H9 (cell line): ENCODE measurements around the gene RHCE. TPM values are rescaled to one million over a fixed set of nuclear protein-coding genes. Genes with fewer than 3 reads are reported as not detected.
"Not testable (repeated sequence)": the region's sequence is repeated elsewhere in the genome, so short reads cannot be mapped to it uniquely, and the experiment has no call there.

Experiments
- DNase-seq: peaks from one replicate; pipeline ENCODE4 v3.0.0-alpha.2; 2017
- H2AFZ ChIP-seq: one replicate; pipeline ENCODE4 v1.6.1; 2013; ENCODE audit warnings: mild to moderate bottlenecking, low read length, control low read depth, moderate library complexity
- H2AK5ac ChIP-seq: 2 replicates; pipeline ENCODE4 v1.6.1; 2013; ENCODE audit warnings: low read length, control low read depth, mixed read lengths; ENCODE audit not compliant: insufficient read length
- H2BK120ac ChIP-seq: one replicate; pipeline ENCODE4 v1.6.1; 2013; ENCODE audit warnings: low read depth, mild to moderate bottlenecking, low read length, control low read depth, inconsistent platforms; ENCODE audit not compliant: poor library complexity, severe bottlenecking
- H2BK12ac ChIP-seq: 2 replicates; pipeline ENCODE4 v1.6.1; 2013; ENCODE audit warnings: low read length, control low read depth, mixed read lengths, low read depth; ENCODE audit not compliant: insufficient read length
- H2BK15ac ChIP-seq: 2 replicates; pipeline ENCODE4 v1.6.1; 2013; ENCODE audit warnings: low read depth, low read length, control low read depth
- H2BK20ac ChIP-seq: one replicate; pipeline ENCODE4 v1.6.1; 2013; ENCODE audit warnings: low read depth, mild to moderate bottlenecking, low read length, control low read depth, inconsistent platforms; ENCODE audit not compliant: poor library complexity, severe bottlenecking
- H2BK5ac ChIP-seq: 2 replicates; pipeline ENCODE4 v1.6.1; 2013; ENCODE audit warnings: low read length, control low read depth, mixed read lengths; ENCODE audit not compliant: insufficient read length
- H3K14ac ChIP-seq: 2 replicates; pipeline ENCODE4 v1.6.1; 2013; ENCODE audit warnings: low read length, control low read depth; ENCODE audit not compliant: insufficient read depth
- H3K18ac ChIP-seq: 2 replicates; pipeline ENCODE4 v1.6.1; 2013; ENCODE audit warnings: low read depth, mild to moderate bottlenecking, mixed read lengths, low read length, control low read depth; ENCODE audit not compliant: insufficient read length
- H3K23ac ChIP-seq: 2 replicates; pipeline ENCODE4 v1.6.1; 2013; ENCODE audit warnings: low read length, control low read depth, mixed read lengths, low read depth; ENCODE audit not compliant: insufficient read length
- H3K23me2 ChIP-seq: 2 replicates; pipeline ENCODE4 v1.6.1; 2013; ENCODE audit warnings: low read depth, mild to moderate bottlenecking, mixed read lengths, low read length, control low read depth; ENCODE audit not compliant: insufficient read length, poor library complexity, severe bottlenecking
- H3K27ac ChIP-seq: 2 replicates; pipeline ENCODE4 v1.5.1; 2013; ENCODE audit warnings: low read length, control low read depth, mixed read lengths, low read depth; ENCODE audit not compliant: insufficient read length
- H3K27me3 ChIP-seq: 2 replicates; pipeline ENCODE4 v1.6.1; 2013; ENCODE audit warnings: low read length, control low read depth, inconsistent platforms; ENCODE audit not compliant: insufficient read depth
- H3K4ac ChIP-seq: 2 replicates; pipeline ENCODE4 v1.6.1; 2013; ENCODE audit warnings: low read depth, mild to moderate bottlenecking, control low read depth, inconsistent platforms, low read length, moderate library complexity
- H3K4me1 ChIP-seq: 2 replicates; pipeline ENCODE4 v1.6.1; 2013; ENCODE audit warnings: low read length, control low read depth, inconsistent platforms; ENCODE audit not compliant: insufficient read depth
- H3K4me2 ChIP-seq: 2 replicates; pipeline ENCODE4 v1.6.1; 2013; ENCODE audit warnings: low read length, control low read depth, mixed read lengths; ENCODE audit not compliant: insufficient read length, insufficient read depth
- H3K56ac ChIP-seq: 2 replicates; pipeline ENCODE4 v1.6.1; 2013; ENCODE audit warnings: low read depth, mild to moderate bottlenecking, mixed read lengths, low read length, control low read depth; ENCODE audit not compliant: insufficient read length
- H3K79me1 ChIP-seq: 2 replicates; pipeline ENCODE4 v1.6.1; 2013; ENCODE audit warnings: low read depth, mild to moderate bottlenecking, moderate library complexity, low read length, control low read depth, inconsistent platforms; ENCODE audit not compliant: insufficient read depth, poor library complexity, severe bottlenecking
- H3K79me2 ChIP-seq: 2 replicates; pipeline ENCODE4 v1.6.1; 2013; ENCODE audit warnings: low read length, control low read depth, inconsistent platforms; ENCODE audit not compliant: insufficient read depth
- H3K9ac ChIP-seq: 2 replicates; pipeline ENCODE4 v1.6.1; 2013; ENCODE audit warnings: low read length, control low read depth, mixed read lengths; ENCODE audit not compliant: insufficient read length; ENCODE audit errors: extremely low read depth
- H3K9me3 ChIP-seq: one replicate; pipeline ENCODE4 v1.6.1; 2013; ENCODE audit warnings: low read depth, low read length, inconsistent platforms; ENCODE audit not compliant: control insufficient read depth
- H3T11ph ChIP-seq: one replicate; pipeline ENCODE4 v1.6.1; 2013; ENCODE audit warnings: mild to moderate bottlenecking, low read length, control low read depth, inconsistent platforms
- H4K20me1 ChIP-seq: one replicate; pipeline ENCODE4 v1.6.1; 2013; ENCODE audit not compliant: control insufficient read depth, insufficient read length, insufficient read depth
- H4K5ac ChIP-seq: 2 replicates; pipeline ENCODE4 v1.6.1; 2013; ENCODE audit warnings: low read depth, mild to moderate bottlenecking, mixed read lengths, low read length, control low read depth; ENCODE audit not compliant: insufficient read length
- H4K8ac ChIP-seq: replicated peaks from 2 replicates; pipeline ENCODE4 v1.6.1; 2013; ENCODE audit warnings: low read length, control low read depth, mixed read lengths, low read depth; ENCODE audit not compliant: insufficient read length
- H4K91ac ChIP-seq: 2 replicates; pipeline ENCODE4 v1.6.1; 2013; ENCODE audit warnings: low read depth, mild to moderate bottlenecking, moderate library complexity, mixed read lengths, low read length, control low read depth; ENCODE audit not compliant: insufficient read length
- H3K27ac Mint-ChIP-seq, 3 experiments: 2 replicates in 2 of 3; 3 replicates in 1 of 3; pipeline ENCODE4 v1.8.0; 2020 to 2021; ENCODE audit warnings: mixed read lengths in 3 of 3, mild to moderate bottlenecking in 1 of 3, moderate library complexity in 1 of 3
- H3K27me3 Mint-ChIP-seq: 2 replicates; pipeline ENCODE4 v1.8.0; 2021; ENCODE audit warnings: low read depth, mild to moderate bottlenecking, moderate library complexity, mixed read lengths
- H3K36me3 Mint-ChIP-seq, 3 experiments: 2 replicates in 2 of 3; 3 replicates in 1 of 3; pipeline ENCODE4 v1.8.0; 2020 to 2021; ENCODE audit warnings: low read depth in 3 of 3, mixed read lengths in 3 of 3; ENCODE audit not compliant: insufficient read depth in 1 of 3
- H3K4me1 Mint-ChIP-seq, 2 experiments: 2 replicates each; pipeline ENCODE4 v1.8.0; 2020; ENCODE audit warnings: mixed read lengths in 2 of 2
- H3K4me3 Mint-ChIP-seq, 2 experiments: 2 replicates in 1 of 2; 3 replicates in 1 of 2; pipeline ENCODE4 v1.8.0; 2020 to 2021; ENCODE audit warnings: mild to moderate bottlenecking in 2 of 2, mixed read lengths in 2 of 2, moderate library complexity in 1 of 2
- H3K9me3 Mint-ChIP-seq, 2 experiments: 2 replicates in 1 of 2; 3 replicates in 1 of 2; pipeline ENCODE4 v1.8.0; 2020; ENCODE audit warnings: mild to moderate bottlenecking in 2 of 2, mixed read lengths in 2 of 2, moderate library complexity in 1 of 2
- WGBS: extraction: QIAGEN DNeasy Blood & Tissue Kit; methylation state at CpG from one replicate; pipeline ENCODE4 v1.1.7; 2013; ENCODE audit warnings: missing lambda C conversion rate, low lambda C conversion rate, mixed read lengths; ENCODE audit not compliant: insufficient read length; ENCODE audit errors: extremely low coverage; 5-methylcytosine and 5-hydroxymethylcytosine counted together
- total RNA-seq: library from RNA; stranded (reverse); gene quantifications from 2 replicates; pipeline ENCODE4 v1.2.1, GENCODE V29; 2021
- TF ChIP-seq, protein P1 (sequence below): fragments of 200-600 bp; sonication (generic); conservative IDR thresholded peaks from 3 replicates; pipeline ENCODE4 v1.8.0; 2021; ENCODE audit warnings: antibody characterized with exemption, mild to moderate bottlenecking

The RHCE gene
- total RNA-seq, 1 experiment from 2014 or later = 0.90 TPM

GRCh38 chr1:25461849-25462248, 41.2 kb upstream of the RHCE start:
- Histone ChIP-seq H3K4me2 (no peak overlapping the region), H2AK5ac (no peak overlapping the region), H3K79me1 (no peaks in the 10 kb centered on the region), H3K79me2 (no peaks in the 10 kb centered on the region), H2BK15ac (no peak overlapping the region), H2BK5ac (no peak overlapping the region), H2BK20ac (no peak overlapping the region), H3K23me2 (no peaks in the 10 kb centered on the region), H3K14ac (no peak overlapping the region), H3K9me3 (no peaks in the 10 kb centered on the region), H3K56ac (no peak overlapping the region), H3K4me1 (no peaks in the 10 kb centered on the region), H4K8ac (no peak overlapping the region), H2BK120ac (no peak overlapping the region), H4K5ac (no peak overlapping the region), H3K23ac (no peak overlapping the region), H2BK12ac (no peak overlapping the region), H3T11ph (no peak overlapping the region), H3K27ac (no peak overlapping the region), H4K20me1 (no peaks in the 10 kb centered on the region), H3K18ac (no peak overlapping the region), H2AFZ (no peak overlapping the region), H3K4ac (no peak overlapping the region), H4K91ac (no peak overlapping the region), H3K27me3 (no peaks in the 10 kb centered on the region), H3K9ac (no peak overlapping the region)
- H3K9me3 Mint-ChIP-seq = no peaks in the 10 kb centered on the region
- H3K27me3 Mint-ChIP-seq = no peaks in the 10 kb centered on the region
- no peak overlapping the region for H3K4me3 Mint-ChIP-seq
- TF ChIP-seq, protein P1, sequence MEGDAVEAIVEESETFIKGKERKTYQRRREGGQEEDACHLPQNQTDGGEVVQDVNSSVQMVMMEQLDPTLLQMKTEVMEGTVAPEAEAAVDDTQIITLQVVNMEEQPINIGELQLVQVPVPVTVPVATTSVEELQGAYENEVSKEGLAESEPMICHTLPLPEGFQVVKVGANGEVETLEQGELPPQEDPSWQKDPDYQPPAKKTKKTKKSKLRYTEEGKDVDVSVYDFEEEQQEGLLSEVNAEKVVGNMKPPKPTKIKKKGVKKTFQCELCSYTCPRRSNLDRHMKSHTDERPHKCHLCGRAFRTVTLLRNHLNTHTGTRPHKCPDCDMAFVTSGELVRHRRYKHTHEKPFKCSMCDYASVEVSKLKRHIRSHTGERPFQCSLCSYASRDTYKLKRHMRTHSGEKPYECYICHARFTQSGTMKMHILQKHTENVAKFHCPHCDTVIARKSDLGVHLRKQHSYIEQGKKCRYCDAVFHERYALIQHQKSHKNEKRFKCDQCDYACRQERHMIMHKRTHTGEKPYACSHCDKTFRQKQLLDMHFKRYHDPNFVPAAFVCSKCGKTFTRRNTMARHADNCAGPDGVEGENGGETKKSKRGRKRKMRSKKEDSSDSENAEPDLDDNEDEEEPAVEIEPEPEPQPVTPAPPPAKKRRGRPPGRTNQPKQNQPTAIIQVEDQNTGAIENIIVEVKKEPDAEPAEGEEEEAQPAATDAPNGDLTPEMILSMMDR = no peak
- no CpG with 5 or more reads among the region's 2 CpGs for WGBS
- H3K4me1 Mint-ChIP-seq = no peaks in the 10 kb centered on the region
- peaks cover 5 to 29% (median 12%) of the 10 kb centered on the region in 3 experiments; a peak in 5 of 7 replicates for H3K36me3 Mint-ChIP-seq
- DNase-seq = no peak
- H3K27ac Mint-ChIP-seq = no peak overlapping the region

DNA sequence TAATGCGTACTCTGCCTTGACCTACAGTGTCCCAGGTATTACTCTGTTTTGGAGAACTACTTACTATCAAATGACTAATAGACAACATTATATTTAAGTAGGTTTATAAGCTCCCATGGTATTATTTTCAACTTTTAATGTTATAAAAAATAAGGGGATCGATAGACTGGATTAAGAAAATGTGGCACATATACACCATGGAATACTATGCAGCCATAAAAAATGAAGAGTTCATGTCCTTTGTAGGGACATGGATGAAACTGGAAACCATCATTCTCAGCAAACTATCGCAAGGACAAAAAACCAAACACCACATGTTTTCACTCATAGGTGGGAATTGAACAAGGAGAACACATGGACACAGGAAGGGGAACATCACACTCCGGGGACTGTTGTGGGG, 40.2 kb upstream of the RHCE start:
- H3K27ac ChIP-seq, H2AFZ ChIP-seq, H4K20me1 ChIP-seq, H3T11ph ChIP-seq, H3K18ac ChIP-seq, H3K56ac ChIP-seq, H3K79me2 ChIP-seq, H3K4me2 ChIP-seq, H2BK5ac ChIP-seq, H2BK15ac ChIP-seq, H3K9ac ChIP-seq, DNase-seq, H3K23ac ChIP-seq, H3K79me1 ChIP-seq, H3K27me3 ChIP-seq, H3K14ac ChIP-seq, H3K4me3 Mint-ChIP-seq, H2AK5ac ChIP-seq, H4K8ac ChIP-seq, H2BK120ac ChIP-seq, H4K91ac ChIP-seq, H3K4me1 ChIP-seq, H3K23me2 ChIP-seq, H2BK20ac ChIP-seq, H2BK12ac ChIP-seq, H3K27ac Mint-ChIP-seq, H3K9me3 Mint-ChIP-seq, H3K27me3 Mint-ChIP-seq, H4K5ac ChIP-seq, H3K9me3 ChIP-seq, H3K4me1 Mint-ChIP-seq, H3K4ac ChIP-seq: not testable (repeated sequence)
- WGBS = no CpG with 5 or more reads among the region's 4 CpGs
- peaks cover 5 to 27% (median 12%) of the 10 kb centered on the region in 3 experiments; a peak in 5 of 7 replicates for H3K36me3 Mint-ChIP-seq
